SK-N-SH (cell line): ENCODE data around the gene ADRA1B. TPM values are rescaled to one million over a fixed set of nuclear protein-coding genes. Genes with fewer than 3 reads are reported as not detected.

Experiments used
- CTCF ChIA-PET: fragments of 300-600, 350-600 bp; formaldehyde crosslinking; extraction: SDS; loops from one replicate; lab custom pipeline; 2021; lab: Yijun Ruan, JAX
- POLR2A ChIA-PET: fragments of 350-600 bp; sonication (Branson Sonifier 250); formaldehyde crosslinking; extraction: SDS; loops from one replicate; lab custom pipeline; 2020; ENCODE audit warnings: antibody characterized with exemption, inconsistent platforms; lab: Yijun Ruan, JAX
- DNase-seq: peaks from one replicate; pipeline ENCODE4 v3.0.0; 2012
- H2AFZ ChIP-seq: fragments of 200-600 bp; sonication (generic); 2 replicates; pipeline ENCODE4 v1.8.1; 2016; ENCODE audit warnings: antibody characterized with exemption, mild to moderate bottlenecking, low read depth
- H3F3A ChIP-seq: fragments of 200-600 bp; sonication (generic); replicated peaks from 2 replicates; pipeline ENCODE3; 2016; ENCODE audit warnings: antibody characterized with exemption, mild to moderate bottlenecking; ENCODE audit not compliant: insufficient read depth
- H3K27ac ChIP-seq, 2 experiments: fragments of 200-500 bp in 1 of 2; fragments of 200-600 bp in 1 of 2; sonication (Bioruptor generic) in 1 of 2; sonication (generic), shearing (Covaris generic) in 1 of 2; 2 replicates each; pipeline versions ENCODE4 v1.5.1 to v1.6.1; 2014 to 2016; ENCODE audit warnings: low read depth in 2 of 2, inconsistent platforms in 1 of 2, low read length in 1 of 2, mild to moderate bottlenecking in 1 of 2, mixed read lengths in 1 of 2
- H3K27me3 ChIP-seq: fragments of 200-600 bp; sonication (generic), shearing (Covaris generic); 2 replicates; pipeline ENCODE4 v1.6.1; 2016; ENCODE audit warnings: mixed run types; ENCODE audit not compliant: insufficient read depth
- H3K36me3 ChIP-seq, 2 experiments: fragments of 200-500 bp in 1 of 2; fragments of 200-600 bp in 1 of 2; sonication (Bioruptor generic) in 1 of 2; sonication (generic) in 1 of 2; replicated peaks in 1 of 2; 2 replicates each; pipeline versions ENCODE3 to v1.5.1; 2014 to 2016; ENCODE audit warnings: low read length in 1 of 2, mild to moderate bottlenecking in 1 of 2; ENCODE audit not compliant: insufficient read depth in 2 of 2, control insufficient read depth in 1 of 2
- H3K4me1 ChIP-seq, 2 experiments: fragments of 200-500 bp in 1 of 2; fragments of 200-600 bp in 1 of 2; sonication (Bioruptor generic) in 1 of 2; sonication (generic), shearing (Covaris generic) in 1 of 2; 2 replicates each; pipeline versions ENCODE4 v1.5.1 to v1.6.1; 2014 to 2016; ENCODE audit warnings: low read depth in 1 of 2, low read length in 1 of 2, mixed run types in 1 of 2; ENCODE audit not compliant: insufficient read depth in 2 of 2, control insufficient read depth in 1 of 2
- H3K4me2 ChIP-seq: fragments of 200-600 bp; sonication (generic), shearing (Covaris generic); 2 replicates; pipeline ENCODE4 v1.6.1; 2017; ENCODE audit warnings: mixed run types
- H3K4me3 ChIP-seq, 2 experiments: fragments of 200-500 bp in 1 of 2; fragments of 200-600 bp in 1 of 2; sonication (Bioruptor generic) in 1 of 2; sonication (generic), shearing (Covaris generic) in 1 of 2; 2 replicates each; pipeline versions ENCODE4 v1.5.1 to v1.8.1; 2014 to 2016; ENCODE audit warnings: low read depth in 2 of 2, inconsistent platforms in 1 of 2, low read length in 1 of 2, mild to moderate bottlenecking in 1 of 2, mixed read lengths in 1 of 2, moderate library complexity in 1 of 2
- H3K79me2 ChIP-seq: fragments of 200-600 bp; sonication (generic); 2 replicates; pipeline ENCODE4 v1.8.1; 2017; ENCODE audit warnings: mild to moderate bottlenecking; ENCODE audit not compliant: insufficient read depth
- H3K9ac ChIP-seq: fragments of 200-600 bp; sonication (generic); 2 replicates; pipeline ENCODE4 v1.6.1; 2017; ENCODE audit warnings: mixed run types
- H3K9me2 ChIP-seq: fragments of 200-600 bp; sonication (generic); 2 replicates; pipeline ENCODE4 v1.6.1; 2017; ENCODE audit warnings: mixed run types
- H3K9me3 ChIP-seq: fragments of 200-600 bp; sonication (generic); 2 replicates; pipeline ENCODE4 v1.6.1; 2017; ENCODE audit warnings: mixed run types, mild to moderate bottlenecking, moderate library complexity
- H4K20me1 ChIP-seq: fragments of 200-600 bp; sonication (generic); 2 replicates; pipeline ENCODE4 v1.6.1; 2017; ENCODE audit warnings: mild to moderate bottlenecking, mixed run types; ENCODE audit not compliant: insufficient read depth
- EP300 ChIP-seq, 2 experiments: IDR thresholded peaks; 2 replicates each; pipeline versions ENCODE4 v1.4.0 to v1.6.1; 2012; ENCODE audit warnings: borderline replicate concordance in 1 of 2, low read depth in 1 of 2, low read length in 1 of 2
- FOXJ3 ChIP-seq: sonication (generic); formaldehyde crosslinking; IDR thresholded peaks from 2 replicates; pipeline ENCODE4 v1.5.1; 2020; ENCODE audit warnings: mild to moderate bottlenecking, missing genetic modification reagents
- FOXM1 ChIP-seq: IDR thresholded peaks from 2 replicates; pipeline ENCODE4 v1.4.0; 2012; ENCODE audit warnings: low read depth, mild to moderate bottlenecking
- IRF3 ChIP-seq: fragments of 150-350 bp; IDR thresholded peaks from 2 replicates; pipeline ENCODE4 v1.6.1; 2016; ENCODE audit warnings: mild to moderate bottlenecking, low read depth, low read length
- MEF2A ChIP-seq: IDR thresholded peaks from 2 replicates; pipeline ENCODE4 v1.4.0; 2012; ENCODE audit warnings: low read depth, borderline replicate concordance
- REST ChIP-seq: IDR thresholded peaks from 2 replicates; pipeline ENCODE4 v1.6.1; 2012; ENCODE audit warnings: mild to moderate bottlenecking, low read depth, low read length, moderate library complexity
- ZBTB33 ChIP-seq: IDR thresholded peaks from 2 replicates; pipeline ENCODE4 v1.4.0; 2012; ENCODE audit warnings: low read depth, borderline replicate concordance
- WGBS: methylation state at CpG from one replicate; pipeline ENCODE4 v1.1.6; 2017; ENCODE audit warnings: low lambda C conversion rate; 5-methylcytosine and 5-hydroxymethylcytosine counted together
- polyA plus RNA-seq, 3 experiments: library from polyadenylated mRNA; depleted of rRNA; stranded (reverse); fragments of >200 nt; gene quantifications; 2 replicates each; pipeline ENCODE4 v1.2.3, GENCODE V29; 2012

The ADRA1B gene
- polyA plus RNA-seq, 1 of the 3 experiments (the other 2 are of a cell fraction): 2.2 TPM

GRCh38 chr5:159908591-159908940, 7.7 kb upstream of the ADRA1B start:
- Histone ChIP-seq H3K9me2 (no peaks in the 10 kb centered on the region), H3K9me3 (no peaks in the 10 kb centered on the region), H3K4me3 (no peak overlapping the region), H3K4me1 (peaks cover 3 to 42% of the 10 kb centered on the region in 2 experiments; a peak in 3 of 4 replicates), H4K20me1 (no peaks in the 10 kb centered on the region), H3K9ac (no peak overlapping the region), H3K4me2 (no peak overlapping the region), H3F3A (peaks cover 46% of the 10 kb centered on the region), H2AFZ (no peak overlapping the region), H3K27ac (no peak overlapping the region), H3K36me3 (no peaks in the 10 kb centered on the region), H3K27me3 (no peaks in the 10 kb centered on the region), H3K79me2 (no peaks in the 10 kb centered on the region)
- ChIA-PET POLR2A (no interaction called here), CTCF (no interaction called here)
- 68% methylated on average over 5 of the region's 5 CpGs for WGBS
- DNase-seq: no peak
- TF ChIP-seq FOXJ3 (CRISPR knock-in tag) (no peak), IRF3 (no peak), EP300 (IDR thresholded peaks at IDR 0.05; ENCODE audit: borderline replicate concordance in 1 of 2, low read depth in 1 of 2, low read length in 1 of 2) (no peak)

- no peak overlapping the region for H3K9ac ChIP-seq
- H3K4me2 ChIP-seq: no peak overlapping the region
- no peaks in the 10 kb centered on the region for H4K20me1 ChIP-seq
- POLR2A ChIA-PET: no interaction called here
- CTCF ChIA-PET: no interaction called here
- no peaks in the 10 kb centered on the region for H3K36me3 ChIP-seq
- peaks cover 43% of the 10 kb centered on the region for H3F3A ChIP-seq
- no peaks in the 10 kb centered on the region for H3K27me3 ChIP-seq
- H2AFZ ChIP-seq: no peak overlapping the region
- H3K9me3 ChIP-seq: no peaks in the 10 kb centered on the region
- 75% methylated on average over 3 of the region's 3 CpGs for WGBS
- H3K79me2 ChIP-seq: no peaks in the 10 kb centered on the region
- DNase-seq: no peak
- H3K4me1 ChIP-seq: peaks cover 3 to 45% of the 10 kb centered on the region in 2 experiments; a peak in 3 of 4 replicates
- no peak overlapping the region for H3K27ac ChIP-seq
- TF ChIP-seq ZBTB33 (no peak), IRF3 (no peak), FOXM1 (no peak), REST (no peak), MEF2A (no peak)
- no peaks in the 10 kb centered on the region for H3K9me2 ChIP-seq
- no peak overlapping the region for H3K4me3 ChIP-seq
Observed at GRCh38 chr5:159909126-159909525, 7.2 kb upstream of the ADRA1B start.
